ENCODE results near the gene RTP5. TPM values are rescaled to one million over a fixed set of nuclear protein-coding genes. Genes with fewer than 3 reads are reported as not detected.

Gene RTP5
- polyA plus RNA-seq, 3 donors: 0.09 TPM; not detected in 2

GRCh38 chr2:241887806-241888522 lies 18.4 kb downstream of the RTP5 start:
- no peak for DNase-seq

DNA sequence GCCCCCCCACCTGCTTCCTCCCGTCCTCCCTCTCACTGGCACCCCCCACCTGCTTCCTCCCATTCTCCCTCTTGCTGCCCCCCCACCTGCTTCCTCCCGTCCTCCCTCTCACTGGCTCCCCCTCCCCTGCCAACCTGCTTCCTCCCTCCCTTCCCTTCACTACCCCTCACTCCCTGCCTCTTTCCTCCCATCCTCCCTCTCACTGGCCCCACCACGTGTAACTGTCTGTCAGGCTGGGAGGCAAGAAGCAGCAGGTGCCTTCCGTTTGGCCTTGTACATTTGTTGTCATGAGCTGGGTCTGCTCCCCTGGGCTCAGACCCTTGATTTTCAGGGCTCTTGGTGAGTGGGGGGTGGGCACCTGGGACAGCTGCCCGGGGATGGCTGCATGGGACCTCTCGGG lies 19.1 kb downstream of the RTP5 start:
- DNase-seq: no peak

GRCh38 chr2:241890524-241891235 lies 21.2 kb downstream of the RTP5 start:
- DNase-seq: no peak

GRCh38 chr2:241891315-241891987 lies 21.9 kb downstream of the RTP5 start:
- DNase-seq: no peak

DNA sequence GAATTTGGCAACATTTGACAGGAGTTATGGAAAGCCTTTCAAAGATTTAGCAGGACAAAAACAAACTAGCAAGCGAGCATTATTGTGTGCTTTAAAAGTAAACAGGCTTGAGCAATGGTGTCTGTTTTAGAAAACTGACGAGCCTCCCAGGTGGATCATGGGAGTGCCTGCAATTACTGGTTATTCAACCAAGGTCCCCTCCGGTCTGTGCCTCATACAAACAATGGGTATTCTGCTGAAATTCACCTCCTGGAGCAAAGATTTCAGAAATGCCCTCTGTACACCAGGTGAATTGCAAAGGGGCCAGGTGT lies 22.4 kb downstream of the RTP5 start:
- DNase-seq: no peak

- no peak for DNase-seq
These were observed 23.0 kb downstream of the RTP5 start for GRCh38 chr2:241892299-241893137.

DNA sequence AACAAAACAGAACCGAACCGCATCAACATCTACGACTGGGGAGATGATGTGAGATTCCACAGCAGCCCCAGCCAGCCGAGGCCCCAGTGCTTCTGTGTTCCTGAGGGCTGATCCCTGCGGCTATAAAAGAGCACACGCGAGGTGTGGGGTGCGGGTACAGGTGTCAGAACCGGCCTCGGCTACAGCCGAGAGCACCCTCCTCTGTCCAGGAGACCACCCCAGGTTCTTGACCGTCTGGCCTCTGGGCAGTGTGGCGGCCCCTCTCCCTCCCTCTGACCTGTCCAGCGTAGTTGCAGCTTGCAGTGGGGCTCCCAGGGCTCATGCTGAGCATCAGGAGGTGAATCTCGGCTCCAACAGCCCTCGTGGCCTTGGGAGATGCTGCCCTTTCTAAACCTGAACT lies 23.7 kb downstream of the RTP5 start:
- DNase-seq: no peak

DNA sequence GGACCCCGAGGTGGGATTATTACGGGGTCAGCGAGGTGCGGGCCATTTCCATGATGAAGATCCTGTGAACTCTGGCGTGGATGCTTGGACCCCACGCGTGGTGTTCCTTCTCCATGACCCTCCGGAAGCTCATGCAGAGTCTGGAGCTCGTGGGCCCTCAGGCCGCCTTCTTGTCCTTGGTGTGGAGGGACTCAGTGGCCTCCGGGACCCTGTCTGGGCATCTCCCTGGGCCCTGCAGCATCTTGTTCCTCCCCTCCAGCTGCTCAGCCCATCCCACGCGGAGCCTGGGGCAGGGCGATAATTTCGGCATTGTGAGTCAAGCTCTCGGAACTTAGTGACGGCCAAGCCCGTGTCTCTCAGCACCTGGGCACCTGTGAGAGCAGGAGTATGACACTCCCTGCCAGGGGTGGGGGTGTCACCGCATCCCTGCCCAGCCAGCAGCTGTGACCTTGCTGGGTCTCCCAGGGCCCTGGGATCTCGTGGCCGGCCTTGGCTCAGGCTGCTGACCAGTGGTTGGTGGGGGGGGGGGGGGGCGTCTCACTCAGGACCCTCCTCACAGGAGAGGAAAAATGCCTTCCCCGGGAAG lies 24.6 kb downstream of the RTP5 start:
- no peak for DNase-seq

GRCh38 chr2:241894681-241895426 lies 25.3 kb downstream of the RTP5 start:
- no peak for DNase-seq

GRCh38 chr2:241895427-241895711 lies 25.8 kb downstream of the RTP5 start:
- DNase-seq: no peak

DNA sequence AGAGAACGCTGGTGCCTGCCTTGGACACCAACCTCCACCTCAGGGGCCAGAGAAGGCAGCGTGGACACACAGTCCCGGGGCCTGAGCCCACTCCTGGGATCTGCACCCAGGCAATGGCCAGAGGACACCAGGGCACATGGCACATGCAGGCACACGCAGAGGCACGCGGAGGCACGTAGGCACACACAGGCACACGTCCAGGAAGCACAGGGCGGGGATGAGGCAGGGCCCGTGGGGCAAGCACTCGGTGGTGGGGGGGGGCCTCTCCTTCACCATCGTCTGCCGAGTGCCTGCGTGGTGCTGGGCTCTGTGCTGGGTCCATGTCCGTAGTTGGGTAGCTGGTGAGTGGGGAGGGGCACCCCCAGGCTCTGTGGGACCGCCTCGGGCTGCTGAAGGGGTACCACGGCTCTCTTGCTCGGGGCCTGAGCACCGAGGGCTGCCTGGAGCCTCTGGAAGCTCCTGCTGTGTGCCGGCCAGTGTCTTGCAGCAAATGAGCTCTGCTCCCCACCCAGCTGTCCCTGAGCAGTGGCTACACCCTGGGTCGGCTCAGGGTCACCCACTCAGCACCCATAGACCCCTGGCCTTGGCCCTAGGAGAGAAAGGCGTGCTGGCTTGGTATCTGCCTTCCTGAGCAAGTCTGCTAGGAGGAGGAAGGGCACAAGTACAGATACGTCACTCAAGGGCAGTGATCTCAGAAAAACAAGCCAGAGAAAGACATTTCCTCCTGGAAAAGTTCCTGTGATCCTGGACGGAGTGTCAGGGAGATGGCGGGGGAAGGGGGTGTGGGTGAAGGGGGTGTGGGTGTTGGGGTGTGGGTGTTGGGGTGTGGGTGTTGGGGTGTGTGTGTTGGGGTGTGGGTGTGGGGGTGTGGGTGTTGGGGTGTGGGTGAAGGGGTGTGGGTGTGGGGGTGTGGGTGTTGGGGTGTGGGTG lies 26.4 kb downstream of the RTP5 start:
- peak; percentile 54 for DNase-seq

DNA sequence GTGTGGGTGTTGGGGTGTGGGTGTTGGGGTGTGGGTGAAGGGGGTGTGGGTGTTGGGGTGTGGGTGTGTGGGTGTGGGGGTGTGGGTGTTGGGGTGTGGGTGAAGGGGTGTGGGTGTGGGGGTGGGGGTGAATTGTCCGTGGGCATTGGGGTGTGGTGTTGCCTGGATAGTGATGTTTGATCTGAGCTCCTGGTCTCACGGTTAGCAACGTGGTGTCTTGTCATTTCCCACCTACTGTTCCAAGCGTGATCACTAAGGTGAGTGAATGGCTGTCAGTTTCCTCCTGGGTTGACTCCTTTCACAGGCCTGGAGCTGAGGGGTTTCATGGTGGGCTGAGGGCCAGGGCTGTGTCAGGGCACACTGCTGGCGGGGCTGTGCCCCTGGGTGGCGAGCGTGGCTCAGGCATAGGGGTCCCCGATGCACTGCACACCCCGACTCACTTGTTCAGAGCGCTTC lies 27.2 kb downstream of the RTP5 start:
- DNase-seq: no peak

GRCh38 chr2:241897231-241897916 lies 27.8 kb downstream of the RTP5 start:
- DNase-seq: no peak

DNA sequence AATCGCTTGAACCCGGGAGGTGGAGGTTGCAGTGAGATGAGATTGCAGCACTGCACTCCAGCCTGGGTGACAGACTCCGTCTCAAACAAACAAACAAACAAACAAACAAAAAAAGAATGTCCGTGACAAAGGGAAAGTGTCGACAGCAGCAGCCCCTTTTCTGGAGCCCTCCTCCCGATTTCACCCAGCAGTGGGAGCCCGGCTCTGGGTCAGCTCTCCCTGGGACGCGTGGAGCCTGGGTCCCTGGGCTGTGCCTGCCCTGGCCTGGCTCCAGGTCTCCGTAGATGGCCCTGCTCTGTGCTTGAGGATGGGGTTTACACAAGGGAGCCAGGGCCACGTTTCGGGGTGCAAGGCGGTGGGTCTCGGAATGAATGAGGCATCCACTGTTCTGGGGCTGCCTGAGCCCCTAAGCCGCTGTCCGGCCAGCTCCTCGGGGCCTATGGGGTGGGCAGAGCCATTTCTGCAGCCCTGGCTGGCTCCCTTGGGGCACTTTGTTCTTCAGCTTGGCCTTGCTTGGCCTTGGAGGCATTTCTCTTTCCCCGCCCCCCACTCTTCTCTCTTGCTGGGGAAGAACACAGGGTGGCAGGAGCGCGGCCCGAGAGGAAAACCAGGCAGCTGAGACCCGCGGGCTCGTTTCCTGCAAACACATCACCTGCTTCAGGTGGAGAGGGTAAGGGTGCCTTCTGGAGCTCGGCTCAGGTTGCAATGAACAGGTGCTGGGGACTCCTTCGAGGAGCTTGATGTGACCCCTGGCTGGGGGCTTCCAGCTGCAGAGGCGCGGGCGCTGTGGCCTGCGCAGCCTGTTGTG lies 29.1 kb downstream of the RTP5 start:
- DNase-seq: no peak

GRCh38 chr2:241900251-241901017 lies 30.9 kb downstream of the RTP5 start:
- no peak for DNase-seq

GRCh38 chr2:241901018-241901380 lies 31.5 kb downstream of the RTP5 start:
- no peak for DNase-seq

GRCh38 chr2:241901500-241902351 lies 32.2 kb downstream of the RTP5 start:
- DNase-seq: peak; percentile 49

All from renal pelvis (tissue), 4 donors.